Mesenchymal stem cell (in vitro differentiated cells and primary cell): ENCODE results near the gene B9D1.

ENCODE experiments used
- DNase-seq: peaks from one replicate; pipeline ENCODE4 v3.0.0-alpha.2; 2013
- H2AFZ ChIP-seq: one replicate; pipeline ENCODE4 v1.6.1; 2013; ENCODE audit warnings: low read depth, mild to moderate bottlenecking, control low read depth, inconsistent platforms, low read length, moderate library complexity
- H2AK5ac ChIP-seq: 2 replicates; pipeline ENCODE4 v1.6.1; 2013; ENCODE audit warnings: low read length, moderate library complexity, mild to moderate bottlenecking, inconsistent platforms; ENCODE audit not compliant: severe bottlenecking
- H2BK120ac ChIP-seq: one replicate; pipeline ENCODE4 v1.6.1; 2013; ENCODE audit warnings: low read depth, mild to moderate bottlenecking, inconsistent platforms, low read length, moderate library complexity
- H2BK12ac ChIP-seq, 2 experiments: one replicate each; pipeline ENCODE4 v1.6.1; 2013; ENCODE audit warnings: inconsistent platforms in 2 of 2, low read length in 2 of 2, mild to moderate bottlenecking in 2 of 2, moderate library complexity in 2 of 2, control low read depth in 1 of 2
- H2BK15ac ChIP-seq: one replicate; pipeline ENCODE4 v1.6.1; 2013; ENCODE audit warnings: mild to moderate bottlenecking, low read depth, inconsistent platforms; ENCODE audit not compliant: poor library complexity, severe bottlenecking
- H2BK5ac ChIP-seq: 2 replicates; pipeline ENCODE4 v1.6.1; 2013; ENCODE audit warnings: low read depth, mild to moderate bottlenecking, low read length, control low read depth, inconsistent platforms; ENCODE audit not compliant: poor library complexity, severe bottlenecking
- H3K14ac ChIP-seq, 2 experiments: one replicate each; pipeline ENCODE4 v1.6.1; 2013; ENCODE audit warnings: inconsistent platforms in 2 of 2, low read length in 2 of 2, control low read depth in 1 of 2, mild to moderate bottlenecking in 1 of 2, moderate library complexity in 1 of 2
- H3K18ac ChIP-seq, 2 experiments: one replicate each; pipeline ENCODE4 v1.6.1; 2013; ENCODE audit warnings: inconsistent platforms in 2 of 2, low read length in 2 of 2, control low read depth in 1 of 2, low read depth in 1 of 2, mild to moderate bottlenecking in 1 of 2
- H3K23ac ChIP-seq, 2 experiments: one replicate each; pipeline ENCODE4 v1.6.1; 2013; ENCODE audit warnings: inconsistent platforms in 2 of 2, low read length in 2 of 2, mild to moderate bottlenecking in 2 of 2, moderate library complexity in 2 of 2, control low read depth in 1 of 2
- H3K27ac ChIP-seq: 2 replicates; pipeline ENCODE4 v1.5.1; 2013; ENCODE audit warnings: mild to moderate bottlenecking, moderate library complexity, low read length, control low read depth, inconsistent platforms; ENCODE audit not compliant: poor library complexity, severe bottlenecking
- H3K27me3 ChIP-seq, 2 experiments: 2 replicates each; pipeline versions ENCODE4 v1.6.1 to v1.7.0; 2013; ENCODE audit warnings: low read length in 2 of 2, mild to moderate bottlenecking in 2 of 2, moderate library complexity in 2 of 2, control low read depth in 1 of 2, inconsistent platforms in 1 of 2; ENCODE audit not compliant: control insufficient read depth in 1 of 2, insufficient read depth in 1 of 2
- H3K36me3 ChIP-seq, 2 experiments: 2 replicates each; pipeline versions ENCODE4 v1.6.1 to v1.7.0; 2013; ENCODE audit warnings: low read length in 2 of 2, control low read depth in 1 of 2, inconsistent platforms in 1 of 2, low read depth in 1 of 2, mild to moderate bottlenecking in 1 of 2; ENCODE audit not compliant: insufficient read depth in 2 of 2, control insufficient read depth in 1 of 2
- H3K4ac ChIP-seq, 2 experiments: one replicate each; pipeline ENCODE4 v1.6.1; 2013; ENCODE audit warnings: inconsistent platforms in 2 of 2, low read length in 2 of 2, mild to moderate bottlenecking in 2 of 2, moderate library complexity in 2 of 2, control low read depth in 1 of 2, low read depth in 1 of 2
- H3K4me1 ChIP-seq: 2 replicates; pipeline ENCODE4 v1.6.1; 2013; ENCODE audit warnings: low read depth, low read length, control low read depth; ENCODE audit not compliant: control insufficient read depth, insufficient read depth
- H3K4me2 ChIP-seq: 2 replicates; pipeline ENCODE4 v1.6.1; 2013; ENCODE audit warnings: low read length, mild to moderate bottlenecking, inconsistent platforms; ENCODE audit not compliant: poor library complexity, severe bottlenecking
- H3K4me3 ChIP-seq, 2 experiments: 2 replicates each; pipeline versions ENCODE4 v1.5.1 to v1.7.0; 2013; ENCODE audit warnings: low read length in 2 of 2, mild to moderate bottlenecking in 2 of 2, control low read depth in 1 of 2, low read depth in 1 of 2; ENCODE audit not compliant: insufficient read depth in 1 of 2
- H3K79me1 ChIP-seq: replicated peaks from 2 replicates; pipeline ENCODE4 v1.6.1; 2013; ENCODE audit warnings: mild to moderate bottlenecking, control low read depth, low read length, inconsistent platforms; ENCODE audit not compliant: poor library complexity, severe bottlenecking
- H3K9ac ChIP-seq: 2 replicates; pipeline ENCODE4 v1.7.0; 2013; ENCODE audit warnings: mild to moderate bottlenecking, low read length, moderate library complexity
- H3K9me3 ChIP-seq: 2 replicates; pipeline ENCODE4 v1.7.0; 2013; ENCODE audit warnings: mild to moderate bottlenecking, low read length; ENCODE audit not compliant: control insufficient read depth
- H4K8ac ChIP-seq: one replicate; pipeline ENCODE4 v1.6.1; 2013; ENCODE audit warnings: inconsistent platforms, mild to moderate bottlenecking, low read length, moderate library complexity
- H4K91ac ChIP-seq: one replicate; pipeline ENCODE4 v1.6.1; 2013; ENCODE audit warnings: mild to moderate bottlenecking, low read length, inconsistent platforms
- WGBS: methylation state at CpG from one replicate; pipeline ENCODE4 v1.1.7; 2013; ENCODE audit warnings: mixed read lengths; 5-methylcytosine and 5-hydroxymethylcytosine counted together

Gene B9D1

GRCh38 chr17:19372011-19372370 is 9.5 kb upstream of the B9D1 start:
- H3K4me3 ChIP-seq, result no peak overlapping the region
- no peak overlapping the region for H3K27ac ChIP-seq
- no peak overlapping the region for H2AK5ac ChIP-seq
- 93% methylated on average over 9 of the region's 9 CpGs for WGBS
- no peak overlapping the region for H3K9ac ChIP-seq
- H3K18ac ChIP-seq, result no peak overlapping the region
- no peak overlapping the region for H3K4me2 ChIP-seq
- H4K8ac ChIP-seq, result no peak overlapping the region
- no peak overlapping the region for H2BK12ac ChIP-seq
- no peak overlapping the region for H2BK120ac ChIP-seq
- H2AFZ ChIP-seq, result no peak overlapping the region
- H3K9me3 ChIP-seq, result no peaks in the 10 kb centered on the region
- H3K36me3 ChIP-seq, result peaks cover 5 to 6% of the 10 kb centered on the region in 2 experiments
- no peak overlapping the region for H3K4ac ChIP-seq
- DNase-seq, result no peak
- peak overlapping the region; percentile 71 for H2BK15ac ChIP-seq
- no peak overlapping the region for H3K23ac ChIP-seq
- no peak overlapping the region for H3K14ac ChIP-seq
- H3K27me3 ChIP-seq, result no peaks in the 10 kb centered on the region
- no peaks in the 10 kb centered on the region for H3K4me1 ChIP-seq
- no peak overlapping the region for H2BK5ac ChIP-seq
- peaks cover 10% of the 10 kb centered on the region for H3K79me1 ChIP-seq
- no peak overlapping the region for H4K91ac ChIP-seq

GRCh38 chr17:19371259-19372010 is 8.9 kb upstream of the B9D1 start:
- 92% methylated on average over 6 of the region's 7 CpGs for WGBS
- Histone ChIP-seq H3K4ac (no peak overlapping the region), H3K4me2 (no peak overlapping the region), H3K27ac (no peak overlapping the region), H2AFZ (no peak overlapping the region), H2BK15ac (no peak overlapping the region), H3K9me3 (no peaks in the 10 kb centered on the region), H3K23ac (no peak overlapping the region), H3K14ac (no peak overlapping the region), H3K27me3 (no peaks in the 10 kb centered on the region), H3K9ac (no peak overlapping the region), H2AK5ac (no peak overlapping the region), H3K36me3 (peaks cover 5 to 6% of the 10 kb centered on the region in 2 experiments), H4K91ac (no peak overlapping the region), H3K18ac (no peak overlapping the region), H2BK12ac (peak overlapping the region in 1 of 2 experiments; percentile 52), H3K4me3 (no peak overlapping the region), H2BK120ac (no peak overlapping the region), H4K8ac (no peak overlapping the region), H3K4me1 (no peaks in the 10 kb centered on the region), H3K79me1 (peaks cover 10% of the 10 kb centered on the region), H2BK5ac (no peak overlapping the region)
- no peak for DNase-seq

GRCh38 chr17:19370493-19370960 is 8.0 kb upstream of the B9D1 start:
- Histone ChIP-seq H3K18ac (no peak overlapping the region), H3K4ac (no peak overlapping the region), H3K23ac (no peak overlapping the region), H3K9ac (no peak overlapping the region), H2BK15ac (peak overlapping the region; percentile 12), H2BK5ac (no peak overlapping the region), H2AK5ac (no peak overlapping the region), H2AFZ (no peak overlapping the region), H3K14ac (no peak overlapping the region), H3K27me3 (no peaks in the 10 kb centered on the region), H3K27ac (no peak overlapping the region), H3K4me3 (no peak overlapping the region), H3K9me3 (no peaks in the 10 kb centered on the region), H4K8ac (no peak overlapping the region), H2BK120ac (no peak overlapping the region), H2BK12ac (no peak overlapping the region), H3K4me2 (no peak overlapping the region), H3K79me1 (peaks cover 6% of the 10 kb centered on the region), H3K36me3 (peaks cover 5 to 6% of the 10 kb centered on the region in 2 experiments), H4K91ac (peak overlapping the region; percentile 55), H3K4me1 (no peaks in the 10 kb centered on the region)
- no peak for DNase-seq
- 65% methylated on average over 7 of the region's 7 CpGs for WGBS

- Histone ChIP-seq H3K4me3 (no peak overlapping the region), H2AFZ (no peak overlapping the region), H3K27me3 (no peaks in the 10 kb centered on the region), H2BK120ac (no peak overlapping the region), H3K36me3 (peaks cover 5 to 6% of the 10 kb centered on the region in 2 experiments), H3K9me3 (no peaks in the 10 kb centered on the region), H2BK5ac (no peak overlapping the region), H3K23ac (no peak overlapping the region), H3K9ac (no peak overlapping the region), H4K91ac (no peak overlapping the region), H3K4ac (no peak overlapping the region), H4K8ac (peak overlapping the region; percentile 60), H2BK15ac (no peak overlapping the region), H3K18ac (no peak overlapping the region), H2BK12ac (no peak overlapping the region), H3K4me1 (peaks cover under 1% of the 10 kb centered on the region), H3K4me2 (no peak overlapping the region), H3K79me1 (peaks cover 5% of the 10 kb centered on the region), H3K14ac (no peak overlapping the region), H2AK5ac (no peak overlapping the region), H3K27ac (no peak overlapping the region)
- WGBS, result 95% methylated on average over 12 of the region's 12 CpGs
- DNase-seq, result no peak
Measured at GRCh38 chr17:19369846-19370492, 7.4 kb upstream of the B9D1 start.
